SU-DHL-6 (cell line): ENCODE measurements around the gene PDZD2.
"Not testable (repeated sequence)": the region's sequence is repeated elsewhere in the genome, so short reads cannot be mapped to it uniquely, and the experiment has no call there.

ENCODE experiments used
- H2AFZ ChIP-seq: fragments of 200-600 bp; sonication (generic); 2 replicates; pipeline ENCODE4 v1.6.1; 2014; ENCODE audit warnings: low read depth, mild to moderate bottlenecking, moderate library complexity, mixed read lengths, antibody characterized with exemption, low read length; ENCODE audit not compliant: severe bottlenecking
- H3F3A ChIP-seq: fragments of 200-600 bp; shearing (Covaris generic); 2 replicates; pipeline ENCODE4 v1.6.0; 2016; ENCODE audit warnings: antibody characterized with exemption, mild to moderate bottlenecking; ENCODE audit not compliant: insufficient read depth
- H3K27ac ChIP-seq: fragments of 200-600 bp; sonication (generic); 2 replicates; pipeline ENCODE4 v1.5.1; 2016; ENCODE audit warnings: low read depth, mild to moderate bottlenecking, low read length, moderate library complexity, mixed read lengths
- H3K27me3 ChIP-seq: fragments of 200-600 bp; sonication (generic), shearing (Covaris generic); 2 replicates; pipeline ENCODE4 v1.6.0; 2014; ENCODE audit warnings: mild to moderate bottlenecking, low read length
- H3K36me3 ChIP-seq: fragments of 200-600 bp; sonication (generic); 2 replicates; pipeline ENCODE4 v1.6.1; 2014; ENCODE audit warnings: mild to moderate bottlenecking, low read length, mixed read lengths
- H3K4me2 ChIP-seq: fragments of 300-600, 200-600 bp; shearing (Covaris generic), sonication (generic); 2 replicates; pipeline ENCODE4 v1.6.0; 2014; ENCODE audit warnings: low read length, low read depth, mild to moderate bottlenecking; ENCODE audit not compliant: poor library complexity, severe bottlenecking
- H3K4me3 ChIP-seq: fragments of 200-600 bp; sonication (generic); 2 replicates; pipeline ENCODE4 v1.5.1; 2014; ENCODE audit warnings: antibody characterized with exemption, low read length, mild to moderate bottlenecking, mixed read lengths; ENCODE audit not compliant: insufficient read depth, poor library complexity, severe bottlenecking
- H3K79me2 ChIP-seq: fragments of 200-600 bp; sonication (generic); 2 replicates; pipeline ENCODE4 v1.6.1; 2014; ENCODE audit warnings: mild to moderate bottlenecking, low read length, moderate library complexity; ENCODE audit not compliant: insufficient read depth
- H3K9ac ChIP-seq: fragments of 200-600 bp; sonication (generic); 2 replicates; pipeline ENCODE4 v1.7.0; 2014; ENCODE audit warnings: mild to moderate bottlenecking, low read length
- H3K9me2 ChIP-seq: fragments of 200-600 bp; sonication (generic); replicated peaks from 2 replicates; pipeline ENCODE4 v1.6.1; 2014; ENCODE audit warnings: low read length; ENCODE audit not compliant: insufficient read depth
- H3K9me3 ChIP-seq: fragments of 200-600 bp; sonication (generic); 2 replicates; pipeline ENCODE4 v1.6.1; 2014; ENCODE audit warnings: low read length, mixed read lengths; ENCODE audit not compliant: insufficient read depth
- H4K20me1 ChIP-seq: fragments of 200-600 bp; sonication (generic); 2 replicates; pipeline ENCODE4 v1.6.1; 2014; ENCODE audit warnings: low read depth, mild to moderate bottlenecking, antibody characterized with exemption, low read length, moderate library complexity, mixed read lengths
- CTCF ChIP-seq: fragments of 200-600 bp; sonication (generic); IDR thresholded peaks from one replicate; pipeline ENCODE4 v1.5.1; 2017; ENCODE audit warnings: antibody characterized with exemption, mild to moderate bottlenecking, low read length, moderate library complexity; ENCODE audit not compliant: insufficient read depth, poor library complexity, severe bottlenecking
- EZH2phosphoT487 ChIP-seq: fragments of 200-600 bp; sonication (generic), shearing (Covaris generic); conservative IDR thresholded peaks from 2 replicates; pipeline ENCODE4 v1.6.1; 2018; ENCODE audit warnings: mild to moderate bottlenecking, antibody characterized with exemption, low read length, moderate library complexity, mixed read lengths

Gene PDZD2

DNA sequence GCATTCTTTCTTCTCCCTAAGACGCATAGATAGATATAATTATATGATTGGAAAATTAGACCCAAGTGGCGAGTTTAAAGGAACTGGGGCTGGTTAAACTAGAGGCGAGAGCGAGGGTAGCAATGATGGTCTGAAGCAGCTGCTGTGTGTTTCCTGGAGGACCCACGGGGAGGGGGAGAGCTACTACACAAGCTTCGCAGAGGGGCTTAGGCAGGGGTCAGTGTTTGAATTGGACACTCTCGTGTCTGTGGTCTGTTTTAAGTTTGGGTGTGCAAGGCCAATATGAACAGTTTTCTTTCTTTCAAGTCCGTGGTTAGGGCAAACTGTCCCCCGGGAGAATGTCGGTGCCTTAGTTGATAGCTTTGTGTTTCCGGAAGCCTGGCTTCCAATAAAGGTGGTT lies 43.1 kb downstream of the PDZD2 start:
- no peaks in the 10 kb centered on the region for H3K9me2 ChIP-seq
- no peak for TF ChIP-seq EZH2phosphoT487
- TF ChIP-seq CTCF = no peak
- H3K27me3 ChIP-seq = no peaks in the 10 kb centered on the region
- no peaks in the 10 kb centered on the region for H4K20me1 ChIP-seq
- H3F3A ChIP-seq = no peaks in the 10 kb centered on the region
- H3K27ac ChIP-seq = no peak overlapping the region
- no peak overlapping the region for H3K4me2 ChIP-seq
- no peak overlapping the region for H3K9ac ChIP-seq
- no peak overlapping the region for H3K4me3 ChIP-seq
- H2AFZ ChIP-seq = no peak overlapping the region
- H3K9me3 ChIP-seq = no peaks in the 10 kb centered on the region
- no peaks in the 10 kb centered on the region for H3K79me2 ChIP-seq
- no peaks in the 10 kb centered on the region for H3K36me3 ChIP-seq

DNA sequence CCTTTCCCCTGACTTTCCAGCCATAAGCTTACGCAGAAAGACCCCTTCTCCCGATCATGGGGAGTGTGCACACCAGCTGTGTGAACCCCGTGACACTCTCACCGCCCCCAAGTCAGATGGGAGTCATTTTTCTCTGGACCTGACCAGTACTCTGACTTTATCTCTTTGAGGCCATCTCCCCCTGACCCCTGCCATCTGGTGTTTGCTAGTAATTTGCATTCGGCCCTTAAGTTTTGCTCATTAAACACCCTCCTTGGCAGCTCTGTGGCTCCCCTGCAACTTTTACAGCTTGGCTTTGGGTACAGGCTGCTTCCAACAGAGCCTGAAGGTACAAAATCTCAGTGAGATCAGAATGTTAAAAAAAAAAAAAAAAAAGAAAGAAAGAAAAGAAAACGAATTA lies 43.9 kb downstream of the PDZD2 start:
- no peaks in the 10 kb centered on the region for H3K9me3 ChIP-seq
- no peaks in the 10 kb centered on the region for H4K20me1 ChIP-seq
- H3K9me2 ChIP-seq = no peaks in the 10 kb centered on the region
- no peaks in the 10 kb centered on the region for H3K79me2 ChIP-seq
- no peak overlapping the region for H3K9ac ChIP-seq
- H2AFZ ChIP-seq = no peak overlapping the region
- no peaks in the 10 kb centered on the region for H3F3A ChIP-seq
- H3K4me3 ChIP-seq = no peak overlapping the region
- H3K27me3 ChIP-seq = no peaks in the 10 kb centered on the region
- no peak overlapping the region for H3K27ac ChIP-seq
- TF ChIP-seq CTCF = no peak
- no peak for TF ChIP-seq EZH2phosphoT487
- H3K36me3 ChIP-seq = no peaks in the 10 kb centered on the region
- no peak overlapping the region for H3K4me2 ChIP-seq

DNA sequence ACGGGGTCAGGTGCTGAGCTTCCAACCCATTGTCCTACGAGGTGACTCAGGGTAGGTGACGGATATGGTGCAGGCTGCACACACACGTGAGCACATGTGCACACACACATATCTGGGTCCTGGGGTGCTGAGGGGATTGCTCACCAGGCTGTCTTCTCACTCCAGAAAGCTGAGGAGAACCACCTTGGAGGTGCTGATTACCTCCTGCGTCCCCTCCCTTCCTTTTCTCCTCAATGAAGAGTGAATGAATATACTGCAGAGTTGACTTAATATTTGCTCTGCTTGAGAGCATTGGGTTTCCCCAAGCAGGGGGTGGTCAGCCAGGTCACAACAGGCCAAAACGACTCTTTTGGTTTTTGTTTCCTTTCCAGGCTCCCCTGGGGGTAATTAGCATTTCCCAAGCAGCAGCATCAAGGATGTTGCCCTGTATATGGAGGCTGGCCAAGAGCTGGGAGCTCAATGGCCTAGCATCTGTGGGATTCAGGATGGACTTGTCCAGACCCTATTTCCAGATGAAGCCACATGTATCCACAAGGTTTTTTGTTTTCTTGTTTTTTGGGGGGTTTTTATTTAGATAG lies 49.7 kb downstream of the PDZD2 start:
- Histone ChIP-seq H4K20me1 (no peaks in the 10 kb centered on the region), H3K27ac (no peak overlapping the region), H3K9me3 (no peaks in the 10 kb centered on the region), H3K4me2 (no peak overlapping the region), H3F3A (no peaks in the 10 kb centered on the region), H3K9ac (no peak overlapping the region), H3K36me3 (no peaks in the 10 kb centered on the region), H3K9me2 (no peaks in the 10 kb centered on the region), H3K4me3 (no peak overlapping the region), H2AFZ (no peak overlapping the region), H3K79me2 (no peaks in the 10 kb centered on the region), H3K27me3 (no peaks in the 10 kb centered on the region)
- TF ChIP-seq EZH2phosphoT487 (no peak), CTCF (no peak)

DNA sequence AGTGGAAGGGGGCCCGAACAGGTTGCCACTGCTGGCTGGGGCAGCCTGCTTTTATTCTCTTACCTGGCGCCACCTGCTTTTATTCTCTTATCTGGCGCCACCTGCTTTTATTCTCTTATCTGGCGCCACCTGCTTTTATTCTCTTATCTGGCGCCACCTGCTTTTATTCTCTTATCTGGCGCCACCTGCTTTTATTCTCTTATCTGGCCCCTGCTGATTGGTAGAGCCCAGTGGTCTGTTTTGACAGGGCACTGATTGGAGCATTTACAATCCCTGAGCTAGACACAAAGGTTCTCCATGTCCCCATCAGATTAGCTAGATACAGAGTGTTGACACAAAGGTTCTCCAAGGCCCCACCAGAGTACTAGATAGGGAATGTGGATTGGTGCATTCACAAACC lies 52.5 kb downstream of the PDZD2 start:
- H3K4me2 ChIP-seq, H4K20me1 ChIP-seq, H3K79me2 ChIP-seq, H3K36me3 ChIP-seq, H3K4me3 ChIP-seq, H3K9ac ChIP-seq, H3K27me3 ChIP-seq, H2AFZ ChIP-seq, H3F3A ChIP-seq, H3K27ac ChIP-seq, H3K9me3 ChIP-seq, H3K9me2 ChIP-seq: not testable (repeated sequence)
